ENCODE data around the gene SNTB2.
"Not testable (repeated sequence)": the region's sequence is repeated elsewhere in the genome, so short reads cannot be mapped to it uniquely, and the experiment has no call there.

The SNTB2 gene

GRCh38 chr16:69274699-69275235 lies 87.8 kb downstream of the SNTB2 start:
- Histone ChIP-seq H3K27ac (ENCODE audit: low read depth, low read length) (no peak overlapping the region), H3K9ac (ENCODE audit: low read depth in 1 of 2, low read length in 2 of 2) (no peak overlapping the region), H3K4me3 (ENCODE audit: low read depth in 1 of 2, low read length in 2 of 2) (no peak overlapping the region), H3K36me3 (ENCODE audit: control insufficient read depth in 1 of 2, insufficient read depth in 2 of 2, low read length in 2 of 2) (peaks cover 5 to 17% of the 10 kb centered on the region in 2 donors), H3K9me3 (ENCODE audit: control insufficient read depth in 1 of 2, low read length in 2 of 2) (no peaks in the 10 kb centered on the region), H3K4me1 (ENCODE audit: control insufficient read depth in 1 of 2, insufficient read depth in 2 of 2, low read length in 2 of 2) (no peaks in the 10 kb centered on the region), H3K27me3 (ENCODE audit: control insufficient read depth in 1 of 2, insufficient read depth in 2 of 2, low read length in 2 of 2) (no peaks in the 10 kb centered on the region)

GRCh38 chr16:69276148-69277115 lies 89.5 kb downstream of the SNTB2 start:
- Histone ChIP-seq H3K4me1 (ENCODE audit: control insufficient read depth in 1 of 2, insufficient read depth in 2 of 2, low read length in 2 of 2) (no peaks in the 10 kb centered on the region), H3K27ac (ENCODE audit: low read depth, low read length) (no peak overlapping the region), H3K4me3 (ENCODE audit: low read depth in 1 of 2, low read length in 2 of 2) (no peak overlapping the region), H3K36me3 (ENCODE audit: control insufficient read depth in 1 of 2, insufficient read depth in 2 of 2, low read length in 2 of 2) (peaks cover 0 to 5% of the 10 kb centered on the region in 2 donors), H3K9me3 (ENCODE audit: control insufficient read depth in 1 of 2, low read length in 2 of 2) (no peaks in the 10 kb centered on the region), H3K9ac (ENCODE audit: low read depth in 1 of 2, low read length in 2 of 2) (no peak overlapping the region), H3K27me3 (ENCODE audit: control insufficient read depth in 1 of 2, insufficient read depth in 2 of 2, low read length in 2 of 2) (no peaks in the 10 kb centered on the region)

- H3K9me3 ChIP-seq (ENCODE audit: control insufficient read depth in 1 of 2, low read length in 2 of 2) = no peaks in the 10 kb centered on the region
- no peak overlapping the region for H3K27ac ChIP-seq (ENCODE audit: low read depth, low read length)
These were observed 90.4 kb downstream of the SNTB2 start for GRCh38 chr16:69277413-69277812.

DNA sequence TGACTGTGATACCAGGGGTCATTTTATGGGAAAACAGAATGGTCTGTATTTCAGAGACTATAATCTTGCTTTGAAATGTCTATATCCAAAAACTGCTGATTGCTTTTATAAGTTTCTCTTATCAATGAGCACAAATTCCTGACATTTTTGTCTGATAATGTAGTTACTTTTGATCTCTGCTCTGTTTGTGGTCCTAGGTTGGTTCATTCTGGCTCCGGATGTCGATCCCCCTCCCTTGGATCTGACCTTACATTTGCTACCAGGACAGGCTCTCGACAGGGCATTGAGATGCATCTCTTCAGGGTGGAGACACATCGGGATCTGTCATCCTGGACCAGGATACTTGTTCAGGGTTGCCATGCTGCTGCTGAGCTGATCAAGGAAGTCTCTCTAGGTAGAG lies 96.9 kb downstream of the SNTB2 start:
- H3K9ac ChIP-seq (ENCODE audit: low read depth in 1 of 2, low read length in 2 of 2) = no peak overlapping the region
- no peak overlapping the region for H3K4me3 ChIP-seq (ENCODE audit: low read depth in 1 of 2, low read length in 2 of 2)
- no peaks in the 10 kb centered on the region for H3K9me3 ChIP-seq (ENCODE audit: control insufficient read depth in 1 of 2, low read length in 2 of 2)
- no peaks in the 10 kb centered on the region for H3K4me1 ChIP-seq (ENCODE audit: control insufficient read depth in 1 of 2, insufficient read depth in 2 of 2, low read length in 2 of 2)
- H3K36me3 ChIP-seq (ENCODE audit: control insufficient read depth in 1 of 2, insufficient read depth in 2 of 2, low read length in 2 of 2) = peaks cover 0 to 14% of the 10 kb centered on the region in 2 donors
- H3K27ac ChIP-seq (ENCODE audit: low read depth, low read length) = no peak overlapping the region
- H3K27me3 ChIP-seq (ENCODE audit: control insufficient read depth in 1 of 2, insufficient read depth in 2 of 2, low read length in 2 of 2) = no peaks in the 10 kb centered on the region

More at GRCh38 chr16:69277413-69277812, 90.4 kb downstream of the SNTB2 start:
- H3K36me3 ChIP-seq (ENCODE audit: control insufficient read depth in 1 of 2, insufficient read depth in 2 of 2, low read length in 2 of 2) = peaks cover 0 to 5% of the 10 kb centered on the region in 2 donors
- H3K27me3 ChIP-seq (ENCODE audit: control insufficient read depth in 1 of 2, insufficient read depth in 2 of 2, low read length in 2 of 2) = no peaks in the 10 kb centered on the region
- H3K4me1 ChIP-seq (ENCODE audit: control insufficient read depth in 1 of 2, insufficient read depth in 2 of 2, low read length in 2 of 2) = no peaks in the 10 kb centered on the region
- no peak overlapping the region for H3K4me3 ChIP-seq (ENCODE audit: low read depth in 1 of 2, low read length in 2 of 2)
- H3K9ac ChIP-seq (ENCODE audit: low read depth in 1 of 2, low read length in 2 of 2) = no peak overlapping the region

GRCh38 chr16:69285240-69285639 lies 98.3 kb downstream of the SNTB2 start:
- peaks cover 0 to 14% of the 10 kb centered on the region in 2 donors for H3K36me3 ChIP-seq (ENCODE audit: control insufficient read depth in 1 of 2, insufficient read depth in 2 of 2, low read length in 2 of 2)
- no peak overlapping the region for H3K27ac ChIP-seq (ENCODE audit: low read depth, low read length)
- no peaks in the 10 kb centered on the region for H3K9me3 ChIP-seq (ENCODE audit: control insufficient read depth in 1 of 2, low read length in 2 of 2)
- H3K9ac ChIP-seq (ENCODE audit: low read depth in 1 of 2, low read length in 2 of 2) = no peak overlapping the region
- H3K4me3 ChIP-seq (ENCODE audit: low read depth in 1 of 2, low read length in 2 of 2) = no peak overlapping the region
- H3K4me1 ChIP-seq (ENCODE audit: control insufficient read depth in 1 of 2, insufficient read depth in 2 of 2, low read length in 2 of 2) = no peaks in the 10 kb centered on the region
- H3K27me3 ChIP-seq (ENCODE audit: control insufficient read depth in 1 of 2, insufficient read depth in 2 of 2, low read length in 2 of 2) = no peaks in the 10 kb centered on the region

DNA sequence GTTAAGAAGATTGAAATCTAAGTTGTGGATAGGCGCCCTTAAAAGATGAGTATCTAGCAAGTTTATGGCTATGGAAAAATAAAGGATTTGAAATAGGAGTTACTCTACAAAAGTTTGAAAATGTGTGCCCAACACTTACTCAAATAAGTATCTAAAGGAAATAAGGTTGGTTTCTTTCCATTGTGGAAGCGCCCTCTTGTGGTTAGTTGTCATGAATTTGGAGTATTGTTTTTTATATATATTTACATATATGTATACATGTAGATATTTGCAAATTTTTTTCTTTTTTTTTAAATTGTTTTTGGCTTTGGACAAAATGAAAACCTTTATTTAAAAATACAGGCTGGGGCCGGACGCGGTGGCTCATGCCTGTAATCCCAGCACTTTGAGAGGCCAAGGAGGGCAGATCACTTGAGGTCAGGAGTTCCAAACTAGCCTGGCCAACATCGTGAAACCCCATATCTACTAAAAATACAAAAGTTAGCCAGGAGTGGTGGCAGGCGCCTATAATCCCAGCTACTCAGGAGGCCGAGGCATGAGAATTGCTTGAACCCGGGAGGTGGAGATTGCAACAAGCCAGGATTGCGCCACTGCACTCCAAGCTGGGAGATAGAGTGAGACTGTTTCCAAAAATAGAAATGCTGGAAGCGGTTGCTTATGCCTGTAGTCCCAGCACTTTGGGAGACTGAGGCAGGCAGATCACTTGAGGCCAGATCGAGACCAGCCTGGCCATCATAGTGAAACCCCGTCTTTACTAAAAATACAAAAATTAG lies 100.2 kb downstream of the SNTB2 start:
- Histone ChIP-seq H3K4me1 (ENCODE audit: control insufficient read depth in 1 of 2, insufficient read depth in 2 of 2, low read length in 2 of 2) (no peaks in the 10 kb centered on the region), H3K4me3 (ENCODE audit: low read depth in 1 of 2, low read length in 2 of 2) (no peak overlapping the region), H3K36me3 (ENCODE audit: control insufficient read depth in 1 of 2, insufficient read depth in 2 of 2, low read length in 2 of 2) (peaks cover 0 to 14% of the 10 kb centered on the region in 2 donors), H3K27me3 (ENCODE audit: control insufficient read depth in 1 of 2, insufficient read depth in 2 of 2, low read length in 2 of 2) (no peaks in the 10 kb centered on the region), H3K9me3 (ENCODE audit: control insufficient read depth in 1 of 2, low read length in 2 of 2) (no peaks in the 10 kb centered on the region), H3K9ac (ENCODE audit: low read depth in 1 of 2, low read length in 2 of 2) (no peak overlapping the region), H3K27ac (ENCODE audit: low read depth, low read length) (no peak overlapping the region)

- not testable (repeated sequence) for H3K27me3 ChIP-seq (ENCODE audit: control insufficient read depth in 1 of 2, insufficient read depth in 2 of 2, low read length in 2 of 2); H3K4me1 ChIP-seq (ENCODE audit: control insufficient read depth in 1 of 2, insufficient read depth in 2 of 2, low read length in 2 of 2); H3K9me3 ChIP-seq (ENCODE audit: control insufficient read depth in 1 of 2, low read length in 2 of 2); H3K36me3 ChIP-seq (ENCODE audit: control insufficient read depth in 1 of 2, insufficient read depth in 2 of 2, low read length in 2 of 2); H3K4me3 ChIP-seq (ENCODE audit: low read depth in 1 of 2, low read length in 2 of 2); H3K9ac ChIP-seq (ENCODE audit: low read depth in 1 of 2, low read length in 2 of 2); H3K27ac ChIP-seq (ENCODE audit: low read depth, low read length)
These were observed 104.7 kb downstream of the SNTB2 start for GRCh38 chr16:69291657-69292056.

DNA sequence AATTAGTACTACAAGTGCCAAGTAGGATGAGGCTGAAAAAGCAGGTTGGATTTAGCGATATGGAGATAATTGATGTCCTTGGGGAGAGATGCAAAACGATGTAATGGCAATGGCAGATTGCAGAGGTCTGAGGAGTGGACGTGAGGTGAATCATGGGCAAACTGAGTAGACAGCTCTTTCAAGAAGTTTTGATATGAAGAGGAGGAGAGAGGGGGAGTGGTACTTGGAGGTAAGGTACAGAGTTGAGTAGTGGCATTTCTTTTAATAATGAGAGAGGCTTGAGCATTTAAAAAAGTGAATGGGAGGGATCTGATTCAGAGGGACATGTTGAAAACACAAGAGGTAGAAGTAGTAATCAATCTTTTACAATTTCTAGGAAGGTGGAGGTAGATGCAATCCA lies 106.4 kb downstream of the SNTB2 start:
- Histone ChIP-seq H3K27ac (ENCODE audit: low read depth, low read length) (no peak overlapping the region), H3K9me3 (ENCODE audit: control insufficient read depth in 1 of 2, low read length in 2 of 2) (no peaks in the 10 kb centered on the region), H3K36me3 (ENCODE audit: control insufficient read depth in 1 of 2, insufficient read depth in 2 of 2, low read length in 2 of 2) (peaks cover 0 to 8% of the 10 kb centered on the region in 2 donors), H3K4me3 (ENCODE audit: low read depth in 1 of 2, low read length in 2 of 2) (no peak overlapping the region), H3K27me3 (ENCODE audit: control insufficient read depth in 1 of 2, insufficient read depth in 2 of 2, low read length in 2 of 2) (no peaks in the 10 kb centered on the region), H3K9ac (ENCODE audit: low read depth in 1 of 2, low read length in 2 of 2) (no peak overlapping the region), H3K4me1 (ENCODE audit: control insufficient read depth in 1 of 2, insufficient read depth in 2 of 2, low read length in 2 of 2) (no peaks in the 10 kb centered on the region)

DNA sequence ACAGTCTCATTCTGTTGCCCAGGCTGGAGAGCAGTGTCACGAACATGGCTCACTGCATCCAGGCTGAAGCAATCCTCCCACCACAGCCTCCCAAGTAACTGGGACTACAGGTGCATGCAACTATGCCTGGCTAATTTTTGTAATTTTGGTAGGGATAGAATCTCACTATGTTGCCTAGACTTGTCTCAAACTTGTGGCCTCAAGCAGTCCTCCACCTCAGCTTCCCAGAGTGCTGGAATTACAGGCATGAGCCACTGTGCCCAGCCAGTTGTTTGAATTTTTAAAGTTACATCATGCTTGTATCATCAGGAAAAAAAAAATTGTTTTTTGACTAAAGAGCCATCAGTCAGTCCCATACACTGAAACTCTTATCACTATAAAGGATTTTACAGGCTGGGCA lies 107.1 kb downstream of the SNTB2 start:
- H3K4me3 ChIP-seq (ENCODE audit: low read depth in 1 of 2, low read length in 2 of 2) = no peak overlapping the region
- H3K9ac ChIP-seq (ENCODE audit: low read depth in 1 of 2, low read length in 2 of 2) = no peak overlapping the region
- H3K27ac ChIP-seq (ENCODE audit: low read depth, low read length) = no peak overlapping the region
- H3K27me3 ChIP-seq (ENCODE audit: control insufficient read depth in 1 of 2, insufficient read depth in 2 of 2, low read length in 2 of 2) = no peaks in the 10 kb centered on the region
- no peaks in the 10 kb centered on the region for H3K4me1 ChIP-seq (ENCODE audit: control insufficient read depth in 1 of 2, insufficient read depth in 2 of 2, low read length in 2 of 2)
- H3K36me3 ChIP-seq (ENCODE audit: control insufficient read depth in 1 of 2, insufficient read depth in 2 of 2, low read length in 2 of 2) = peaks cover 0 to 8% of the 10 kb centered on the region in 2 donors
- no peaks in the 10 kb centered on the region for H3K9me3 ChIP-seq (ENCODE audit: control insufficient read depth in 1 of 2, low read length in 2 of 2)

DNA sequence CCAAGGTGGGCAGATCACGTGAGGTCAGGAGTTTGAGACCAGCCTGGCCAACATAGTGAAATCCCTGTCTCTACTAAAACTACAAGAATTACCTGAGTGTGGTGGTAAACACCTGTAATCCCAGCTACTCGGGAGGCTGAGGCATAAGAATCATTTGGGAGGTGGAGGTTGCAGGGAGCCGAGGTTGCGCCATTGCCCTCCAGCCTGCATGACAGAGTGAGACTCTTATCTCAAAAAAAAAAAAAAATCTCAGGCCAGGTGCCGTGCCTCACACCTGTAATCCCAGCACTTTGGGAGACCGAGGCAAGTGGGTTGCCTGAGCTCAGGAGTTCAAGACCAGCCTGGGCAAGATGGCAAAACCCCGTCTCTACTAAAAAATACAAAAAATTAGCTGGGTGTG lies 109.8 kb downstream of the SNTB2 start:
- H3K4me1 ChIP-seq (ENCODE audit: control insufficient read depth in 1 of 2, insufficient read depth in 2 of 2, low read length in 2 of 2); H3K9ac ChIP-seq (ENCODE audit: low read depth in 1 of 2, low read length in 2 of 2); H3K27me3 ChIP-seq (ENCODE audit: control insufficient read depth in 1 of 2, insufficient read depth in 2 of 2, low read length in 2 of 2); H3K27ac ChIP-seq (ENCODE audit: low read depth, low read length); H3K4me3 ChIP-seq (ENCODE audit: low read depth in 1 of 2, low read length in 2 of 2); H3K9me3 ChIP-seq (ENCODE audit: control insufficient read depth in 1 of 2, low read length in 2 of 2): not testable (repeated sequence)
- H3K36me3 ChIP-seq (ENCODE audit: control insufficient read depth in 1 of 2, insufficient read depth in 2 of 2, low read length in 2 of 2) = peaks cover 7 to 25% of the 10 kb centered on the region in 2 donors

Data from duodenal mucosa (tissue), 2 donors.